Panc1 (cell line): ENCODE measurements around the gene HOXD11. TPM values are rescaled to one million over a fixed set of nuclear protein-coding genes. Genes with fewer than 3 reads are reported as not detected.
A peak's percentile ranks its signal among the peaks of the same experiment; 100 is the strongest.

Experiments used
- ATAC-seq: fragments of 200-7000 bp; cut with Tn5 transposase; 2 replicates; pipeline ENCODE4 v1.9.1; 2020; ENCODE audit warnings: mild to moderate bottlenecking, moderate library complexity
- BruUV-seq: library from RNA; stranded (reverse); fragments of 400-500 nt; replicated peaks from 2 replicates; lab custom pipeline; 2021; lab: Mats Ljungman, UMichigan
- CTCF ChIA-PET: fragments of 300-600 bp; sonication (Branson Sonifier 250); formaldehyde crosslinking; loops from one replicate; lab custom pipeline; 2022; ENCODE audit warnings: antibody characterized with exemption; lab: Charles Lee
- POLR2A ChIA-PET: fragments of 300-600 bp; sonication (Branson Sonifier 250); formaldehyde crosslinking; loops from one replicate; lab custom pipeline; 2022; ENCODE audit warnings: antibody characterized with exemption; lab: Charles Lee
- DNase-seq: peaks from one replicate; pipeline ENCODE4 v3.0.0-alpha.2; 2010; ENCODE audit warnings: low read depth, low spot score
- H3K27ac ChIP-seq: 2 replicates; pipeline ENCODE4 v1.5.1; 2011; ENCODE audit warnings: mild to moderate bottlenecking, low read length, inconsistent platforms
- H3K27me3 ChIP-seq: fragments of 200-500 bp; sonication (Bioruptor generic); 2 replicates; pipeline ENCODE4 v1.6.0; 2014; ENCODE audit warnings: low read length, inconsistent platforms; ENCODE audit not compliant: control insufficient read depth, insufficient read depth
- H3K36me3 ChIP-seq: fragments of 200-500 bp; sonication (Bioruptor generic); 2 replicates; pipeline ENCODE4 v1.5.1; 2014; ENCODE audit warnings: inconsistent platforms, mild to moderate bottlenecking, low read length, moderate library complexity; ENCODE audit not compliant: control insufficient read depth, insufficient read depth
- H3K4me1 ChIP-seq: 2 replicates; pipeline ENCODE4 v1.5.1; 2011; ENCODE audit warnings: inconsistent platforms, mild to moderate bottlenecking, low read length, moderate library complexity; ENCODE audit not compliant: control insufficient read depth, insufficient read depth
- H3K4me3 ChIP-seq, 2 experiments: 2 replicates each; pipeline ENCODE4 v1.5.1; 2011 to 2012; ENCODE audit warnings: low read depth in 2 of 2, low read length in 2 of 2, mild to moderate bottlenecking in 2 of 2, inconsistent platforms in 1 of 2, moderate library complexity in 1 of 2
- H3K9me3 ChIP-seq: fragments of 200-500 bp; sonication (Bioruptor generic); 2 replicates; pipeline ENCODE4 v1.5.1; 2014; ENCODE audit warnings: low read depth, mild to moderate bottlenecking, inconsistent platforms, low read length, moderate library complexity; ENCODE audit not compliant: control insufficient read depth, insufficient read depth
- CTCF ChIP-seq: fragments of 450-650 bp; IDR thresholded peaks from 2 replicates; pipeline ENCODE4 v1.5.1; 2017; ENCODE audit warnings: mild to moderate bottlenecking
- POLR2AphosphoS5 ChIP-seq: IDR thresholded peaks from 2 replicates; pipeline ENCODE4 v1.6.1; 2012; ENCODE audit warnings: mild to moderate bottlenecking, low read depth, low read length, moderate library complexity
- REST ChIP-seq, 2 experiments: IDR thresholded peaks; 2 replicates each; pipeline ENCODE4 v1.6.1; 2011 to 2012; ENCODE audit warnings: low read depth in 2 of 2, control low read depth in 1 of 2, low read length in 1 of 2, mild to moderate bottlenecking in 1 of 2, moderate library complexity in 1 of 2; ENCODE audit not compliant: insufficient read depth in 1 of 2
- SIN3A ChIP-seq: IDR thresholded peaks from 2 replicates; pipeline ENCODE4 v1.6.1; 2012; ENCODE audit warnings: low read depth, mild to moderate bottlenecking, low read length, moderate library complexity, borderline replicate concordance; ENCODE audit not compliant: insufficient read depth
- TCF7L2 ChIP-seq: IDR thresholded peaks from 2 replicates; pipeline ENCODE4 v1.6.1; 2011; ENCODE audit warnings: mild to moderate bottlenecking, low read depth, low read length, inconsistent platforms
- in situ Hi-C: cut with HindIII; loops from 2 replicates; pipeline ENCODE4 v1.10.0; 2016; ENCODE audit warnings: low sequenced_read_pairs, low pct_unique_long_range_greater_than_20kb
- intact Hi-C: fragments of 100-400 bp; cut with micrococcal nuclease; formaldehyde crosslinking; loops from one replicate; pipeline ENCODE4 v1.10.0; 2022; ENCODE audit not compliant: unreplicated experiment
- total RNA-seq: library from RNA; stranded (reverse); gene quantifications from one replicate; pipeline ENCODE4 v1.2.1, GENCODE V29; 2021; ENCODE audit not compliant: unreplicated experiment

Gene HOXD11
- total RNA-seq, 1 experiment from 2014 or later, result 0.49 TPM

GRCh38 chr2:176085120-176085788 is 21.8 kb upstream of the HOXD11 start:
- POLR2A ChIA-PET, result no interaction called here
- CTCF ChIA-PET, result interaction anchor here (0.6 to 1.3 kb wide), 2 partner anchors 87 to 395 kb away, joined by 3 to 8 read pairs; no protein-coding TSS in a partner anchor
- peaks cover 36% of the 10 kb centered on the region for H3K27me3 ChIP-seq
- DNase-seq (no peak), ATAC-seq (no peak)
- no TSS peak for BruUV-seq
- H3K27ac ChIP-seq, result no peak overlapping the region
- H3K4me3 ChIP-seq, result peak overlapping the region; percentile 30 to 48; a peak in 3 of 4 replicates
- intact Hi-C loops, result loop anchor here (10.0 kb wide), 1 partner anchor 120 kb away; no protein-coding TSS in a partner anchor
- no peak for TF ChIP-seq POLR2AphosphoS5
- peaks cover 9% of the 10 kb centered on the region for H3K4me1 ChIP-seq
- in situ Hi-C loops, result no loop called here
- no peaks in the 10 kb centered on the region for H3K36me3 ChIP-seq
- no peaks in the 10 kb centered on the region for H3K9me3 ChIP-seq

- TF ChIP-seq POLR2AphosphoS5, result no peak
- peak; percentile 82 for TF ChIP-seq CTCF
- POLR2A ChIA-PET, result no interaction called here
Observed at GRCh38 chr2:176085861-176086771, 21.0 kb upstream of the HOXD11 start.

GRCh38 chr2:176087330-176088047 is 19.6 kb upstream of the HOXD11 start:
- no TSS peak for BruUV-seq
- TF ChIP-seq POLR2AphosphoS5 (no peak), SIN3A (no peak), REST (IDR thresholded peaks at IDR 0.05; ENCODE audit: insufficient read depth in 1 of 2, low read depth in 2 of 2, low read length in 1 of 2) (no peak), CTCF (no peak), TCF7L2 (no peak)
- ChIA-PET POLR2A (no interaction called here), CTCF (interaction anchor here (0.6 to 2.0 kb wide), 2 partner anchors 10 to 837 kb away, joined by 7 read pairs; no protein-coding TSS in a partner anchor)
- in situ Hi-C loops (no loop called here), intact Hi-C loops (loop anchor here (2.0 to 10.0 kb wide), 3 partner anchors 123 to 721 kb away; no protein-coding TSS in a partner anchor)
- ATAC-seq (no peak), DNase-seq (no peak)
- Histone ChIP-seq H3K4me3 (peak overlapping the region in 1 of 2 experiments; percentile 21; a peak in 2 of 4 replicates), H3K27me3 (peaks cover 36% of the 10 kb centered on the region), H3K4me1 (peaks cover 9% of the 10 kb centered on the region), H3K36me3 (no peaks in the 10 kb centered on the region), H3K9me3 (no peaks in the 10 kb centered on the region), H3K27ac (no peak overlapping the region)

More at GRCh38 chr2:176085861-176086771, 21.0 kb upstream of the HOXD11 start:
- no peaks in the 10 kb centered on the region for H3K36me3 ChIP-seq
- peak; percentile 76 for ATAC-seq
- in situ Hi-C loops (no loop called here), intact Hi-C loops (loop anchor here (1.0 to 10.0 kb wide), 2 partner anchors 121 to 396 kb away; no protein-coding TSS in a partner anchor)
- H3K27ac ChIP-seq, result no peak overlapping the region
- peak overlapping the region; percentile 30 to 48 for H3K4me3 ChIP-seq
- H3K27me3 ChIP-seq, result peaks cover 36% of the 10 kb centered on the region
- DNase-seq, result no peak
- BruUV-seq, result no TSS peak
- H3K4me1 ChIP-seq, result peaks cover 9% of the 10 kb centered on the region
- CTCF ChIA-PET, result interaction anchor here (1.3 kb wide), 1 partner anchor 396 kb away, joined by 8 read pairs; no protein-coding TSS in a partner anchor
- H3K9me3 ChIP-seq, result no peaks in the 10 kb centered on the region
